ENCODE data around the gene SLX4IP.

The SLX4IP gene

DNA sequence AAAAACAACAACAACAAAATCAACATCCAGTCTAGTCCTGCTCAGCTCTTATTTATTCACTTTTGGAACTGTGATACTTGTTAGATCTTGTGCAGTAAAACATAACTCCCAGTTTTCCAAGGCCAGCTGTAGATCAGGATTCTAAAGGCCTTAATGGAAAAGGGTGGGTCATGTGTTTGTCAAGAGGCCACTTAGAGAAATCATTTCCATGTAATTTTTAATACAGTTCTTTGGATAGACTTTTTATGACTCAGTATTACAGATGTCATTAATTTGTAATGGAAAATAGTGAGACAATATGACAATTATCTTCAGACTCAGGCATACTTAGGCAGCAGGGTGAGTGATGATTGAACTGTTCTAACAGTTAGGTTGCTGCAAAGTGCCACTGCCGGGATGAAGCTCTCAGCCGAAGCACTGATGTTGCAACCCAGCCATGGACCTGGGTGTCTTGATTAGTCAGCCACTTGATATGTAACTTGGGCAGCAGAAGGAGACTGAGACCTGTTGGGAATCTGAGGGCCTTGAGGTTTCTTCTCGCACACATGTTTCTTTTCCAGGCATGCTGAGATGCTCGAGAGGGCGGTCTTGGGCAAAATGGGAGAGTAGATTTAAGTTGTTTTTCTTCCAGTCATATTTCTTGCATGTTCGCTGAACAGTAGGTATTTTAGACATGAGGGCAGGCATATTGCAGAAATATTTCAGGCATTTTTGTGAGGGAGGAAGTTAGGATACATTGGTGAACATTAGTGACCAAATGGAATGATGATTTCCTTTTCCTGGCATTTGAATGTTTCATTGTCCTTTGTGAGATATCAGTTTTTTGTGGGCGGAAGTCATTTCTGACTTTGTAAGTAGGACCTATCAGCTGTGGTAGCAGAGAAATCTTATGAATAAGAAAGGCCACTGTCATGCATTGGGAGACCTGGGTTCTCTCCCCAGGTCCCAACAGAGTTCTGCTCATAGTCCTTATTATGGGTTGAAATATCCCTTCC is 52.3 kb downstream of the SLX4IP start:
- H3K27ac ChIP-seq = no peak overlapping the region
- no peaks in the 10 kb centered on the region for H3K9me3 ChIP-seq (ENCODE audit: control insufficient read depth, low read length)
- no peak overlapping the region for H3K4me3 ChIP-seq (ENCODE audit: low read depth, low read length)
- no peak overlapping the region for H2AFZ ChIP-seq
- H3K4me2 ChIP-seq (ENCODE audit: low read length) = no peak overlapping the region
- H3K79me2 ChIP-seq = no peaks in the 10 kb centered on the region
- no peaks in the 10 kb centered on the region for H3K4me1 ChIP-seq
- no peaks in the 10 kb centered on the region for H3K27me3 ChIP-seq (ENCODE audit: control insufficient read depth, insufficient read depth, low read length)
- TF ChIP-seq, protein P1, sequence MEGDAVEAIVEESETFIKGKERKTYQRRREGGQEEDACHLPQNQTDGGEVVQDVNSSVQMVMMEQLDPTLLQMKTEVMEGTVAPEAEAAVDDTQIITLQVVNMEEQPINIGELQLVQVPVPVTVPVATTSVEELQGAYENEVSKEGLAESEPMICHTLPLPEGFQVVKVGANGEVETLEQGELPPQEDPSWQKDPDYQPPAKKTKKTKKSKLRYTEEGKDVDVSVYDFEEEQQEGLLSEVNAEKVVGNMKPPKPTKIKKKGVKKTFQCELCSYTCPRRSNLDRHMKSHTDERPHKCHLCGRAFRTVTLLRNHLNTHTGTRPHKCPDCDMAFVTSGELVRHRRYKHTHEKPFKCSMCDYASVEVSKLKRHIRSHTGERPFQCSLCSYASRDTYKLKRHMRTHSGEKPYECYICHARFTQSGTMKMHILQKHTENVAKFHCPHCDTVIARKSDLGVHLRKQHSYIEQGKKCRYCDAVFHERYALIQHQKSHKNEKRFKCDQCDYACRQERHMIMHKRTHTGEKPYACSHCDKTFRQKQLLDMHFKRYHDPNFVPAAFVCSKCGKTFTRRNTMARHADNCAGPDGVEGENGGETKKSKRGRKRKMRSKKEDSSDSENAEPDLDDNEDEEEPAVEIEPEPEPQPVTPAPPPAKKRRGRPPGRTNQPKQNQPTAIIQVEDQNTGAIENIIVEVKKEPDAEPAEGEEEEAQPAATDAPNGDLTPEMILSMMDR (IDR thresholded peaks at IDR 0.05) = no peak
- no peak overlapping the region for H3K9ac ChIP-seq
- H3K36me3 ChIP-seq (ENCODE audit: control insufficient read depth, insufficient read depth, low read length) = no peaks in the 10 kb centered on the region

DNA sequence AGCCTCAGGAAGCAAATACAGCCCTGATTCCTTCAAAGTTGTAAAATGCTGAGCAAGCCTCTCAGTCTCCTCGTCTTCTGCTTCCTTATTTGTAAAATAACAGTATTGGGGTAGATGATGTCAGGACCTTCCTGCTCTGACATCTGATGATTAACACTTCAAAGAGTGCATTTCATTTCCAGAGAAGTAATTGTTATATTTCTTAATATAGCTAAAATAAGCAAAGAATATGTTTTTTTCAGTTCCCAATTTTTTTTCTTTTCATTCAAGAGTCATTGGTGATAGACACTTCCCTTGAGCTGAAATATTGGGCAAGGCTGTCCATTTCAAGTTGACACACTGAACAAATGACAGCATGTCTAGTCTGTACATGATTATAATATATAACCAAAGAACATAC is 53.4 kb downstream of the SLX4IP start:
- Histone ChIP-seq H3K9me3 (ENCODE audit: control insufficient read depth, low read length) (no peaks in the 10 kb centered on the region), H3K4me3 (ENCODE audit: low read depth, low read length) (no peak overlapping the region), H2AFZ (no peak overlapping the region), H3K36me3 (ENCODE audit: control insufficient read depth, insufficient read depth, low read length) (no peaks in the 10 kb centered on the region), H3K27me3 (ENCODE audit: control insufficient read depth, insufficient read depth, low read length) (no peaks in the 10 kb centered on the region), H3K4me1 (no peaks in the 10 kb centered on the region), H3K9ac (no peak overlapping the region), H3K27ac (no peak overlapping the region), H3K79me2 (no peaks in the 10 kb centered on the region), H3K4me2 (ENCODE audit: low read length) (no peak overlapping the region)
- TF ChIP-seq, protein P1 (IDR thresholded peaks at IDR 0.05) = no peak

DNA sequence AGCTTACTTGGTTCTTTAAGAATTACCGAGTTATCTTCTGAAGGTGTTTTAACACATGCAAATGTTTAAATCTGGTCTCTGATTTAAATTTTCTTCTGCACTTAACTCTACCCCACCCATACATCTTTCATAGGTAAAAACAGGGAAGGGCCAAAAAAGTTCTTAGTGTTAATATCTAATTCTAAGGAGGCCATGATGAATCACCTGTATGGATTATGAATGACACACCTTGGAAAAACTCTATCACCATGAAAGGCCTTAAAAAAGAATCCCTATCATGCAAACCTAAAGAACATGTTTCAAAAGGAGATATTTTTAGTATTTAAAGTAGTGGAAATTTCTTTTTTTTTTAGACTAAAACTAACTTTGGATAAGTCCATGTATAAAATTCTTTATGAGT is 54.7 kb downstream of the SLX4IP start:
- TF ChIP-seq, protein P1 (IDR thresholded peaks at IDR 0.05) = no peak
- H3K27ac ChIP-seq = no peak overlapping the region

DNA sequence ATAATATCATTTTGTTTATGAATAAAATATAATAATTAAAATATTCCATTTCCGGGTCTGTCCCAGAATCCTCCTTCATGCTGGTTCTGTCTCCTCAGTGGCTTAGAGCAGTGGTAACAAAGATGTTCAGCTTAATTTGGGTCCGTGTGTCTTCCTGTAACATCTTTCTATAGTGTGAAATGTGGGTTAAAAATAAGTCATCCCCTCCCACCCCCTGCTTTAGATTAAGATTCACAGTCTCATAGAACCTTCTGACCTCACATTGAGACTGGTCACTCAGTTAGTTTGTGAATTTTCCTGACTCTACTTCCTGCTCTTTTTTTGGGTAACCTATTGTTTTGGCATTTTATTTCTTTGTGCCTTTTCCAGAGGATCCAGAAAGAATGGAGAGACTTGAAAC is 55.2 kb downstream of the SLX4IP start:
- Histone ChIP-seq H3K4me1 (no peaks in the 10 kb centered on the region), H3K9me3 (ENCODE audit: control insufficient read depth, low read length) (no peaks in the 10 kb centered on the region), H3K36me3 (ENCODE audit: control insufficient read depth, insufficient read depth, low read length) (no peaks in the 10 kb centered on the region), H3K4me3 (ENCODE audit: low read depth, low read length) (no peak overlapping the region), H3K4me2 (ENCODE audit: low read length) (no peak overlapping the region), H3K27me3 (ENCODE audit: control insufficient read depth, insufficient read depth, low read length) (no peaks in the 10 kb centered on the region), H3K9ac (no peak overlapping the region), H2AFZ (no peak overlapping the region), H3K79me2 (no peaks in the 10 kb centered on the region), H3K27ac (no peak overlapping the region)
- TF ChIP-seq, protein P1 (IDR thresholded peaks at IDR 0.05) = no peak

More for the DNA sequence above, 54.7 kb downstream of the SLX4IP start:
- Histone ChIP-seq H3K9me3 (ENCODE audit: control insufficient read depth, low read length) (no peaks in the 10 kb centered on the region), H3K4me3 (ENCODE audit: low read depth, low read length) (no peak overlapping the region), H3K36me3 (ENCODE audit: control insufficient read depth, insufficient read depth, low read length) (no peaks in the 10 kb centered on the region), H2AFZ (no peak overlapping the region), H3K4me2 (ENCODE audit: low read length) (no peak overlapping the region), H3K9ac (no peak overlapping the region), H3K27me3 (ENCODE audit: control insufficient read depth, insufficient read depth, low read length) (no peaks in the 10 kb centered on the region), H3K79me2 (no peaks in the 10 kb centered on the region), H3K4me1 (no peaks in the 10 kb centered on the region)
